ENCODE results near the gene DGKI. TPM values are rescaled to one million over a fixed set of nuclear protein-coding genes. Genes with fewer than 3 reads are reported as not detected.

DGKI gene
- total RNA-seq, 1 experiment from 2014 or later = 0.39 TPM

DNA sequence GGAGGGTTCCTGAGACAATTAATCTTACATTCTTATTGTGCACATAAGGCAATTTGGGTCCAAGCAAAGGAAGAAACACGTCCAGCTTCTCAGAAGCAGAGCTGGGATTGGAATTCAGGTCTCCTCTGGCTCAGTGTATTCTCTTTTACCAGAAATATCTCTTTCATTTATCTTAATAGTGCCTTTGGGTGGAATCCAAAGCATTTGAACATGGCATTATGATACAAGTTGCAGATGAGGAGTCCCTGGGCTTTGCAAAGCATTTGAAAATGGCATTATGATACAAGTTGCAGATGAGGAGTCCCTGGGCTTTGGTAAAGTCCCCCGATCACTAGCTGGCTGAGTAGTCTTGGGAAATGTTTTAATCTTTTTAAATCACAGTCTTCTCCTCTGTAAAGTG lies 473.3 kb downstream of the DGKI start:
- TF ChIP-seq EZH2 (IDR thresholded peaks at IDR 0.05; ENCODE audit: borderline replicate concordance, low read depth, low read length, poor library complexity, severe bottlenecking) (no peak), CTCF (conservative IDR thresholded peaks at IDR 0.05; ENCODE audit: low read depth, low read length) (no peak)
- BruUV-seq (replicated peaks) = no TSS peak
- Histone ChIP-seq H3K36me3 (ENCODE audit: insufficient read depth, low read length, poor library complexity, severe bottlenecking) (no peaks in the 10 kb centered on the region), H3K27ac (ENCODE audit: low read depth, low read length, poor library complexity, severe bottlenecking) (no peak overlapping the region), H3K4me3 (ENCODE audit: low read depth, low read length, poor library complexity, severe bottlenecking) (no peak overlapping the region), H3K9me3 (ENCODE audit: low read depth, low read length, poor library complexity, severe bottlenecking) (peaks cover 8% of the 10 kb centered on the region), H3K27me3 (replicated peaks; ENCODE audit: insufficient read depth, low read depth, low read length, poor library complexity) (peaks cover 4% of the 10 kb centered on the region), H3K4me1 (ENCODE audit: insufficient read depth, low read length, poor library complexity, severe bottlenecking) (no peaks in the 10 kb centered on the region)
- ChIA-PET CTCF (no interaction called here), POLR2A (ENCODE audit: low non-redundant PET) (no interaction called here)
- intact Hi-C loops (cut with micrococcal nuclease; ENCODE audit: unreplicated experiment) = no loop called here
- DNase-seq (ENCODE audit: low spot score) = no peak

- Histone ChIP-seq H3K36me3 (ENCODE audit: insufficient read depth, low read length, poor library complexity, severe bottlenecking) (no peaks in the 10 kb centered on the region), H3K27ac (ENCODE audit: low read depth, low read length, poor library complexity, severe bottlenecking) (no peak overlapping the region), H3K27me3 (replicated peaks; ENCODE audit: insufficient read depth, low read depth, low read length, poor library complexity) (peaks cover 4% of the 10 kb centered on the region), H3K4me1 (ENCODE audit: insufficient read depth, low read length, poor library complexity, severe bottlenecking) (no peaks in the 10 kb centered on the region), H3K4me3 (ENCODE audit: low read depth, low read length, poor library complexity, severe bottlenecking) (no peak overlapping the region), H3K9me3 (ENCODE audit: low read depth, low read length, poor library complexity, severe bottlenecking) (no peaks in the 10 kb centered on the region)
- POLR2A ChIA-PET (ENCODE audit: low non-redundant PET) = no interaction called here
- no peak for DNase-seq (ENCODE audit: low spot score)
- intact Hi-C loops (cut with micrococcal nuclease; ENCODE audit: unreplicated experiment) = no loop called here
- BruUV-seq (replicated peaks) = no TSS peak
- CTCF ChIA-PET = no interaction called here
- TF ChIP-seq EZH2 (IDR thresholded peaks at IDR 0.05; ENCODE audit: borderline replicate concordance, low read depth, low read length, poor library complexity, severe bottlenecking) (no peak), CTCF (conservative IDR thresholded peaks at IDR 0.05; ENCODE audit: low read depth, low read length) (no peak)
These were observed 475.2 kb downstream of the DGKI start for GRCh38 chr7:137371616-137372015.

DNA sequence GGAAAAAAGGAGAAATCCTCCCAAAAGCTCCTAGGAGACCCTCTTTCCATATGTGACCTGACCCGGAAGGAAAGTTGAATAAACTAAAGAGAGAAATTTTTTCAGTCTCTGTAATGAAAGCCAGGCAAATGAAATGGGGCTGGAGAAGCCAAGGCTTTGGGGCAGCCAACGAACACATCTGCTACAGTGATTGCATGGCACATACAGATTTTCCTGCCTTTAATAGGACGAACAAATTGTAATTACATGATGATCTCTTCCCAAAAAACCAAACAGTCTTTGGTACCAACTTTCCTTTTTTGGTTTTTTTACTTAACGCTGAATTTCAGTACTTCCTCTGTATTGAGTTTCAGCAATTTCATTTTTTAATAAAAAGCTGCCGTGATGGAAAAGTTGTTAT lies 479.8 kb downstream of the DGKI start:
- Histone ChIP-seq H3K4me3 (ENCODE audit: low read depth, low read length, poor library complexity, severe bottlenecking) (no peak overlapping the region), H3K9me3 (ENCODE audit: low read depth, low read length, poor library complexity, severe bottlenecking) (peaks cover 5% of the 10 kb centered on the region), H3K4me1 (ENCODE audit: insufficient read depth, low read length, poor library complexity, severe bottlenecking) (no peaks in the 10 kb centered on the region), H3K27me3 (replicated peaks; ENCODE audit: insufficient read depth, low read depth, low read length, poor library complexity) (no peaks in the 10 kb centered on the region), H3K27ac (ENCODE audit: low read depth, low read length, poor library complexity, severe bottlenecking) (no peak overlapping the region), H3K36me3 (ENCODE audit: insufficient read depth, low read length, poor library complexity, severe bottlenecking) (no peaks in the 10 kb centered on the region)
- no peak for TF ChIP-seq CTCF (conservative IDR thresholded peaks at IDR 0.05; ENCODE audit: low read depth, low read length)
- TF ChIP-seq EZH2 (IDR thresholded peaks at IDR 0.05; ENCODE audit: borderline replicate concordance, low read depth, low read length, poor library complexity, severe bottlenecking) = no peak
- ChIA-PET CTCF (no interaction called here), POLR2A (ENCODE audit: low non-redundant PET) (no interaction called here)
- intact Hi-C loops (cut with micrococcal nuclease; ENCODE audit: unreplicated experiment) = no loop called here
- no peak for DNase-seq (ENCODE audit: low spot score)
- BruUV-seq (replicated peaks) = no TSS peak
